Epithelial cell of esophagus (primary cell): ENCODE results near the gene PLEKHM3.

ENCODE experiments used
- DNase-seq: peaks from one replicate; pipeline ENCODE4 v3.0.0; 2010; ENCODE audit warnings: low read depth
- H3K4me3 ChIP-seq: 2 replicates; pipeline ENCODE4 v1.5.1; 2011; ENCODE audit warnings: mild to moderate bottlenecking, low read length, control low read depth
- CTCF ChIP-seq: IDR thresholded peaks from 2 replicates; pipeline ENCODE4 v1.5.1; 2011; ENCODE audit warnings: low read depth, mild to moderate bottlenecking, low read length, control low read depth, inconsistent platforms; ENCODE audit not compliant: insufficient read depth; ENCODE audit errors: missing control alignments

PLEKHM3 gene

GRCh38 chr2:207772081-207772843, 253.1 kb downstream of the PLEKHM3 start:
- H3K4me3 ChIP-seq: no peak overlapping the region
- no peak for DNase-seq
- TF ChIP-seq CTCF: no peak

GRCh38 chr2:207771421-207771820, 253.9 kb downstream of the PLEKHM3 start:
- DNase-seq: no peak
- no peak for TF ChIP-seq CTCF
- no peak overlapping the region for H3K4me3 ChIP-seq
